ENCODE data around the gene TSPAN15. TPM values are rescaled to one million over a fixed set of nuclear protein-coding genes. Genes with fewer than 3 reads are reported as not detected.

Gene TSPAN15
- total RNA-seq, 2 experiments from 2014 or later, result 9.0 to 9.1 TPM

GRCh38 chr10:69499726-69500689, 48.7 kb downstream of the TSPAN15 start:
- CTCF ChIA-PET, result interaction anchor here (1.3 kb wide), 1 partner anchor 15 kb away, joined by 4 read pairs; no protein-coding TSS in a partner anchor
- no peak overlapping the region for H3K4me3 Mint-ChIP-seq
- POLR2A ChIA-PET, result no interaction called here
- DNase-seq, result no peak
- H3K4me1 Mint-ChIP-seq, result peaks cover 13% of the 10 kb centered on the region
- no peak overlapping the region for H3K27ac Mint-ChIP-seq
- no peaks in the 10 kb centered on the region for H3K27me3 Mint-ChIP-seq
- H3K9me3 Mint-ChIP-seq, result no peaks in the 10 kb centered on the region
- H3K36me3 Mint-ChIP-seq (ENCODE audit: low read depth), result no peaks in the 10 kb centered on the region

- peaks cover 13% of the 10 kb centered on the region for H3K4me1 Mint-ChIP-seq
- ChIA-PET CTCF (no interaction called here), POLR2A (no interaction called here)
- no peak overlapping the region for H3K27ac Mint-ChIP-seq
- no peak overlapping the region for H3K4me3 Mint-ChIP-seq
- H3K9me3 Mint-ChIP-seq, result no peaks in the 10 kb centered on the region
- no peak for DNase-seq
- H3K36me3 Mint-ChIP-seq (ENCODE audit: low read depth), result no peaks in the 10 kb centered on the region
- H3K27me3 Mint-ChIP-seq, result no peaks in the 10 kb centered on the region
These were observed 49.7 kb downstream of the TSPAN15 start for GRCh38 chr10:69500864-69501468.

GRCh38 chr10:69501657-69502056, 50.4 kb downstream of the TSPAN15 start:
- Mint-ChIP-seq H3K27ac (no peak overlapping the region), H3K36me3 (ENCODE audit: low read depth) (no peaks in the 10 kb centered on the region), H3K4me3 (no peak overlapping the region), H3K9me3 (no peaks in the 10 kb centered on the region), H3K27me3 (no peaks in the 10 kb centered on the region), H3K4me1 (peaks cover 13% of the 10 kb centered on the region)
- no peak for DNase-seq
- ChIA-PET POLR2A (no interaction called here), CTCF (interaction anchor here (1.0 kb wide), 1 partner anchor 52 kb away, joined by 3 read pairs; no protein-coding TSS in a partner anchor)

GRCh38 chr10:69502589-69502988, 51.3 kb downstream of the TSPAN15 start:
- POLR2A ChIA-PET, result no interaction called here
- DNase-seq, result peak; percentile 11
- Mint-ChIP-seq H3K9me3 (no peaks in the 10 kb centered on the region), H3K27me3 (no peaks in the 10 kb centered on the region), H3K27ac (no peak overlapping the region), H3K36me3 (ENCODE audit: low read depth) (no peaks in the 10 kb centered on the region), H3K4me1 (peaks cover 16% of the 10 kb centered on the region), H3K4me3 (no peak overlapping the region)
- CTCF ChIA-PET, result interaction anchor here (1.0 kb wide), 1 partner anchor 53 kb away, joined by 3 read pairs; no protein-coding TSS in a partner anchor

GRCh38 chr10:69503001-69503895, 52.0 kb downstream of the TSPAN15 start:
- Mint-ChIP-seq H3K4me1 (peaks cover 13% of the 10 kb centered on the region), H3K9me3 (no peaks in the 10 kb centered on the region), H3K27ac (no peak overlapping the region), H3K4me3 (no peak overlapping the region), H3K36me3 (ENCODE audit: low read depth) (no peaks in the 10 kb centered on the region), H3K27me3 (peaks cover 2% of the 10 kb centered on the region)
- DNase-seq, result peak; percentile 13
- ChIA-PET CTCF (interaction anchor here (0.9 kb wide), 1 partner anchor 10 kb away, joined by 4 read pairs; no protein-coding TSS in a partner anchor), POLR2A (no interaction called here)

GRCh38 chr10:69503896-69504265, 52.6 kb downstream of the TSPAN15 start:
- Mint-ChIP-seq H3K4me1 (peaks cover 14% of the 10 kb centered on the region), H3K27me3 (peaks cover 2% of the 10 kb centered on the region), H3K36me3 (ENCODE audit: low read depth) (no peaks in the 10 kb centered on the region), H3K9me3 (no peaks in the 10 kb centered on the region), H3K27ac (no peak overlapping the region), H3K4me3 (no peak overlapping the region)
- ChIA-PET CTCF (interaction anchor here (0.9 to 1.4 kb wide), 3 partner anchors 9 to 96 kb away, joined by 4 to 6 read pairs (median 4); no protein-coding TSS in a partner anchor), POLR2A (no interaction called here)
- DNase-seq, result no peak

GRCh38 chr10:69504576-69505250, 53.4 kb downstream of the TSPAN15 start:
- DNase-seq, result peak; percentile 14
- Mint-ChIP-seq H3K27me3 (peaks cover 2% of the 10 kb centered on the region), H3K36me3 (ENCODE audit: low read depth) (no peaks in the 10 kb centered on the region), H3K27ac (no peak overlapping the region), H3K4me3 (no peak overlapping the region), H3K4me1 (peaks cover 14% of the 10 kb centered on the region), H3K9me3 (no peaks in the 10 kb centered on the region)
- POLR2A ChIA-PET, result no interaction called here
- CTCF ChIA-PET, result interaction anchor here (0.9 to 2.7 kb wide), 4 partner anchors 9 to 97 kb away, joined by 4 to 7 read pairs (median 5); no protein-coding TSS in a partner anchor

GRCh38 chr10:69505636-69506318, 54.5 kb downstream of the TSPAN15 start:
- CTCF ChIA-PET, result interaction anchor here (1.9 to 4.0 kb wide), 3 partner anchors 56 to 98 kb away, joined by 5 to 46 read pairs (median 7); no protein-coding TSS in a partner anchor

GRCh38 chr10:69506487-69506833, 55.2 kb downstream of the TSPAN15 start:
- Mint-ChIP-seq H3K27me3 (peaks cover 18% of the 10 kb centered on the region), H3K36me3 (ENCODE audit: low read depth) (no peaks in the 10 kb centered on the region), H3K9me3 (no peaks in the 10 kb centered on the region), H3K4me3 (no peak overlapping the region), H3K4me1 (peaks cover 14% of the 10 kb centered on the region), H3K27ac (no peak overlapping the region)
- DNase-seq, result peak; percentile 13
- POLR2A ChIA-PET, result interaction anchor here (1.9 kb wide), 1 partner anchor 55 kb away, joined by 4 read pairs; the partner anchor contains the start of gene TSPAN15
- CTCF ChIA-PET, result interaction anchor here (0.7 to 4.0 kb wide), 5 partner anchors 9 to 99 kb away, joined by 3 to 46 read pairs (median 5); no protein-coding TSS in a partner anchor

More at GRCh38 chr10:69505636-69506318, 54.5 kb downstream of the TSPAN15 start:
- Mint-ChIP-seq H3K9me3 (no peaks in the 10 kb centered on the region), H3K27me3 (peaks cover 12% of the 10 kb centered on the region), H3K4me3 (no peak overlapping the region), H3K27ac (no peak overlapping the region), H3K4me1 (peaks cover 14% of the 10 kb centered on the region), H3K36me3 (ENCODE audit: low read depth) (no peaks in the 10 kb centered on the region)
- peak; percentile 14 for DNase-seq
- POLR2A ChIA-PET, result no interaction called here

GRCh38 chr10:69506834-69507713, 55.8 kb downstream of the TSPAN15 start:
- no peaks in the 10 kb centered on the region for H3K9me3 Mint-ChIP-seq
- DNase-seq, result peak; percentile 18
- peaks cover 14% of the 10 kb centered on the region for H3K4me1 Mint-ChIP-seq
- POLR2A ChIA-PET, result interaction anchor here (1.9 kb wide), 1 partner anchor 55 kb away, joined by 4 read pairs; the partner anchor contains the start of gene TSPAN15
- H3K36me3 Mint-ChIP-seq (ENCODE audit: low read depth), result no peaks in the 10 kb centered on the region
- CTCF ChIA-PET, result interaction anchor here (0.6 to 4.0 kb wide), 22 partner anchors 8 to 334 kb away, joined by 3 to 46 read pairs (median 5); partner anchors contain the start of gene TSPAN15
- peaks cover 20% of the 10 kb centered on the region for H3K27me3 Mint-ChIP-seq
- H3K4me3 Mint-ChIP-seq, result peak overlapping the region; percentile 12
- H3K27ac Mint-ChIP-seq, result peak overlapping the region; percentile 68
